AML-193 (cell line): ENCODE measurements around the gene NQO2.
"Not testable (repeated sequence)": the region's sequence is repeated elsewhere in the genome, so short reads cannot be mapped to it uniquely, and the experiment has no call there.

Experiments used
- DNase-seq, 2 experiments: peaks; one replicate each; lab custom pipeline; 2025; lab: John Stamatoyannopoulos, UW

Gene NQO2

GRCh38 chr6:3037638-3038365 lies 38.1 kb downstream of the NQO2 start:
- DNase-seq = no peak

- DNase-seq = no peak
Observed at GRCh38 chr6:3039384-3039783, 39.7 kb downstream of the NQO2 start.

- no peak for DNase-seq
Observed at GRCh38 chr6:3041147-3041546, 41.5 kb downstream of the NQO2 start.

GRCh38 chr6:3041606-3042005 lies 41.9 kb downstream of the NQO2 start:
- no peak for DNase-seq

- DNase-seq = no peak
Observed at GRCh38 chr6:3045369-3045768, 45.7 kb downstream of the NQO2 start.

- no peak for DNase-seq
Observed at GRCh38 chr6:3045777-3046176, 46.1 kb downstream of the NQO2 start.

- DNase-seq = no peak
Observed at GRCh38 chr6:3046295-3046694, 46.6 kb downstream of the NQO2 start.

- DNase-seq = not testable (repeated sequence)
Observed at GRCh38 chr6:3048009-3048408, 48.3 kb downstream of the NQO2 start.

GRCh38 chr6:3052481-3053230 lies 53.0 kb downstream of the NQO2 start:
- DNase-seq = no peak

- DNase-seq = no peak
Observed at GRCh38 chr6:3053231-3053508, 53.5 kb downstream of the NQO2 start.

- not testable (repeated sequence) for DNase-seq
Observed at GRCh38 chr6:3054229-3055157, 54.8 kb downstream of the NQO2 start.

GRCh38 chr6:3055158-3055499 lies 55.4 kb downstream of the NQO2 start:
- not testable (repeated sequence) for DNase-seq

GRCh38 chr6:3057063-3057770 lies 57.5 kb downstream of the NQO2 start:
- DNase-seq = no peak

- DNase-seq = no peak
Observed at GRCh38 chr6:3058957-3059356, 59.3 kb downstream of the NQO2 start.

GRCh38 chr6:3060092-3060491 lies 60.4 kb downstream of the NQO2 start:
- not testable (repeated sequence) for DNase-seq

GRCh38 chr6:3061501-3061941 lies 61.8 kb downstream of the NQO2 start:
- DNase-seq = no peak

- not testable (repeated sequence) for DNase-seq
Observed at GRCh38 chr6:3063340-3063732, 63.6 kb downstream of the NQO2 start.

GRCh38 chr6:3063733-3064700 lies 64.3 kb downstream of the NQO2 start:
- peak; percentile 98 to 99 for DNase-seq

GRCh38 chr6:3068329-3069214 lies 68.9 kb downstream of the NQO2 start, which contains the start of gene RIPK1:
Gene RIPK1, plus strand, starts transcription at chr6:3068494. Its CDS starts 8,330 bp downstream, at chr6:3076824.
- DNase-seq = peak; percentile 85 to 90
